Activated CD8-positive, alpha-beta memory T cell treated with anti-CD3 and anti-CD28 coated beads for 4 hours (primary cell): ENCODE data around the gene RAB5B.
"Not testable (repeated sequence)": the region's sequence is repeated elsewhere in the genome, so short reads cannot be mapped to it uniquely, and the experiment has no call there.

Experiments used
- DNase-seq, 2 donors: peaks; one replicate each; pipeline ENCODE4 v3.0.0-alpha.2; 2020; ENCODE audit warnings: low read depth in 2 of 2

The RAB5B gene

GRCh38 chr12:56017181-56017580 is 43.3 kb downstream of the RAB5B start:
- no peak for DNase-seq

- no peak for DNase-seq
Observed at GRCh38 chr12:56018356-56018755, 44.5 kb downstream of the RAB5B start.

- no peak for DNase-seq
Observed at GRCh38 chr12:56020423-56021184, 46.7 kb downstream of the RAB5B start, which contains the start of gene IKZF4. IKZF4 (plus strand) TSS chr12:56021043; CDS start chr12:56021494, 451 bp downstream.

GRCh38 chr12:56021889-56022497 is 48.1 kb downstream of the RAB5B start:
- no peak for DNase-seq

- no peak for DNase-seq
Observed at GRCh38 chr12:56028511-56029165, 54.8 kb downstream of the RAB5B start.

GRCh38 chr12:56029166-56029519 is 55.3 kb downstream of the RAB5B start:
- no peak for DNase-seq

- DNase-seq: no peak
Observed at GRCh38 chr12:56029666-56030293, 55.9 kb downstream of the RAB5B start.

- DNase-seq: no peak
Observed at GRCh38 chr12:56031987-56032386, 58.1 kb downstream of the RAB5B start.

- no peak for DNase-seq
Observed at GRCh38 chr12:56034586-56035332, 60.9 kb downstream of the RAB5B start.

GRCh38 chr12:56037161-56037560 is 63.3 kb downstream of the RAB5B start:
- no peak for DNase-seq

- DNase-seq: no peak
Observed at GRCh38 chr12:56038022-56038655, 64.3 kb downstream of the RAB5B start.

GRCh38 chr12:56040151-56040550 is 66.3 kb downstream of the RAB5B start:
- no peak for DNase-seq

- DNase-seq: no peak
Observed at GRCh38 chr12:56040963-56041551, 67.2 kb downstream of the RAB5B start.

- peak; percentile 80 to 88 for DNase-seq
Observed at GRCh38 chr12:56041552-56042429, 67.9 kb downstream of the RAB5B start, which contains the start of gene RPS26. RPS26 (plus strand) TSS chr12:56041918; CDS start chr12:56042167, 249 bp downstream.

- not testable (repeated sequence) for DNase-seq
Observed at GRCh38 chr12:56042430-56042813, 68.5 kb downstream of the RAB5B start.

- DNase-seq: no peak
Observed at GRCh38 chr12:56042843-56043242, 69.0 kb downstream of the RAB5B start.
